Keratinocyte (primary cell): ENCODE measurements around the gene PCDH9. TPM values are rescaled to one million over a fixed set of nuclear protein-coding genes. Genes with fewer than 3 reads are reported as not detected.

Experiments used
- DNase-seq: peaks from one replicate; pipeline ENCODE4 v3.0.0-alpha.2; 2011; ENCODE audit warnings: low read depth, missing footprints, low spot score
- FAIRE-seq: peaks from 2 replicates; lab custom pipeline; 2011; peaks lifted over from hg19 to GRCh38; lab: Jason Lieb, UNC
- H2AFZ ChIP-seq: 2 replicates; pipeline ENCODE4 v1.6.0; 2012; ENCODE audit warnings: low read length, control low read depth, inconsistent platforms; ENCODE audit not compliant: control insufficient read depth
- H3K27ac ChIP-seq: 2 replicates; pipeline ENCODE4 v1.5.1; 2011; ENCODE audit warnings: low read length; ENCODE audit not compliant: control insufficient read depth, insufficient read depth
- H3K27me3 ChIP-seq: 3 replicates; pipeline ENCODE4 v1.6.0; 2011; ENCODE audit warnings: low read length; ENCODE audit not compliant: control insufficient read depth, insufficient read depth; ENCODE audit errors: extremely low read depth
- H3K36me3 ChIP-seq, 2 experiments: 2 replicates in 1 of 2; 3 replicates in 1 of 2; pipeline ENCODE4 v1.5.1; 2011; ENCODE audit warnings: low read length in 2 of 2, mild to moderate bottlenecking in 1 of 2; ENCODE audit not compliant: control insufficient read depth in 2 of 2, insufficient read depth in 2 of 2; ENCODE audit errors: extremely low read depth in 1 of 2
- H3K4me1 ChIP-seq: 3 replicates; pipeline ENCODE4 v1.5.1; 2011; ENCODE audit warnings: low read length; ENCODE audit not compliant: control insufficient read depth, insufficient read depth; ENCODE audit errors: extremely low read depth
- H3K4me2 ChIP-seq: 3 replicates; pipeline ENCODE4 v1.6.0; 2011; ENCODE audit warnings: low read depth, low read length; ENCODE audit not compliant: control insufficient read depth, insufficient read depth; ENCODE audit errors: extremely low read depth
- H3K4me3 ChIP-seq, 3 experiments: fragments of 200-600 bp in 1 of 3; sonication (generic) in 1 of 3; 2 replicates in 2 of 3; 3 replicates in 1 of 3; pipeline ENCODE4 v1.5.1; 2011 to 2016; ENCODE audit warnings: low read length in 3 of 3, mild to moderate bottlenecking in 3 of 3, control low read depth in 2 of 3, inconsistent platforms in 1 of 3, low read depth in 1 of 3, mixed read lengths in 1 of 3, mixed run types in 1 of 3, moderate library complexity in 1 of 3; ENCODE audit not compliant: control insufficient read depth in 2 of 3, insufficient read depth in 2 of 3; ENCODE audit errors: extremely low read depth in 1 of 3
- H3K79me2 ChIP-seq: 2 replicates; pipeline ENCODE4 v1.6.0; 2012; ENCODE audit warnings: low read length; ENCODE audit not compliant: control insufficient read depth, insufficient read depth
- H3K9ac ChIP-seq: 3 replicates; pipeline ENCODE4 v1.6.0; 2011; ENCODE audit warnings: low read length; ENCODE audit not compliant: control insufficient read depth, insufficient read depth; ENCODE audit errors: extremely low read depth
- H3K9me1 ChIP-seq: 3 replicates; pipeline ENCODE4 v1.6.0; 2011; ENCODE audit warnings: low read length; ENCODE audit not compliant: control insufficient read depth, insufficient read depth; ENCODE audit errors: extremely low read depth
- H3K9me3 ChIP-seq: 2 replicates; pipeline ENCODE4 v1.5.1; 2012; ENCODE audit warnings: low read depth, low read length; ENCODE audit not compliant: control insufficient read depth
- H4K20me1 ChIP-seq: 3 replicates; pipeline ENCODE4 v1.6.0; 2011; ENCODE audit warnings: low read length; ENCODE audit not compliant: control insufficient read depth, insufficient read depth; ENCODE audit errors: extremely low read depth
- CTCF ChIP-seq, 3 experiments: IDR thresholded peaks in 1 of 3; conservative IDR thresholded peaks in 1 of 3; optimal IDR thresholded peaks in 1 of 3; 2 replicates in 2 of 3; 3 replicates in 1 of 3; pipeline versions ENCODE3 to v1.5.1; 2011; ENCODE audit warnings: low read length in 3 of 3, mild to moderate bottlenecking in 3 of 3, moderate library complexity in 2 of 3, control low read depth in 1 of 3, inconsistent platforms in 1 of 3; ENCODE audit not compliant: insufficient read depth in 2 of 3; ENCODE audit errors: extremely low read depth in 1 of 3
- EZH2 ChIP-seq: IDR thresholded peaks from one replicate; pipeline ENCODE4 v1.6.1; 2012; ENCODE audit warnings: inconsistent platforms, mild to moderate bottlenecking, low read length, moderate library complexity
- dilution Hi-C: fragments of 300-500 bp; cut with MboI; formaldehyde crosslinking; loops from one replicate; pipeline ENCODE4 v1.7.0; 2020; ENCODE audit warnings: low sequenced_read_pairs; ENCODE audit not compliant: extremely low pct_ligation_motif_present
- polyA plus RNA-seq, 5 experiments: library from polyadenylated mRNA; depleted of rRNA in 3 of 5; stranded (reverse) in 3 of 5; stranded (forward) in 1 of 5; unstranded in 1 of 5; fragments of >200 nt; gene quantifications; 1 replicate in 1 of 5; 2 replicates in 3 of 5; 3 replicates in 1 of 5; pipeline versions ENCODE4 v1.2.1 to v1.2.3, GENCODE V29; 2011 to 2012; ENCODE audit warnings: missing spikeins in 2 of 5, low read depth in 1 of 5, low replicate concordance in 1 of 5

PCDH9 gene
- polyA plus RNA-seq, 1 donor (not counting 4 experiments of a cell fraction or from before 2014, with no cell fraction given): 0.21 TPM

- TF ChIP-seq EZH2 (no peak), CTCF (optimal IDR thresholded peaks at IDR 0.05 in 1 of 3, IDR thresholded peaks at IDR 0.05 in 1 of 3, conservative IDR thresholded peaks at IDR 0.05 in 1 of 3; ENCODE audit: extremely low read depth in 1 of 3, insufficient read depth in 2 of 3, low read length in 3 of 3) (peak in 2 of 3 experiments; percentile 4 to 16)
- Histone ChIP-seq H3K9me1 (no peaks in the 10 kb centered on the region), H2AFZ (peak overlapping the region; percentile 72), H4K20me1 (no peaks in the 10 kb centered on the region), H3K9me3 (no peaks in the 10 kb centered on the region), H3K4me3 (no peak overlapping the region), H3K79me2 (no peaks in the 10 kb centered on the region), H3K4me2 (peak overlapping the region; percentile 31), H3K27ac (peak overlapping the region; percentile 62), H3K9ac (no peak overlapping the region), H3K27me3 (no peaks in the 10 kb centered on the region), H3K36me3 (no peaks in the 10 kb centered on the region), H3K4me1 (peaks cover 14% of the 10 kb centered on the region)
- dilution Hi-C loops: no loop called here
- FAIRE-seq (peak; percentile 84), DNase-seq (peak; percentile 45)
Measured at GRCh38 chr13:66926851-66927524, 303.1 kb downstream of the PCDH9 start.

DNA sequence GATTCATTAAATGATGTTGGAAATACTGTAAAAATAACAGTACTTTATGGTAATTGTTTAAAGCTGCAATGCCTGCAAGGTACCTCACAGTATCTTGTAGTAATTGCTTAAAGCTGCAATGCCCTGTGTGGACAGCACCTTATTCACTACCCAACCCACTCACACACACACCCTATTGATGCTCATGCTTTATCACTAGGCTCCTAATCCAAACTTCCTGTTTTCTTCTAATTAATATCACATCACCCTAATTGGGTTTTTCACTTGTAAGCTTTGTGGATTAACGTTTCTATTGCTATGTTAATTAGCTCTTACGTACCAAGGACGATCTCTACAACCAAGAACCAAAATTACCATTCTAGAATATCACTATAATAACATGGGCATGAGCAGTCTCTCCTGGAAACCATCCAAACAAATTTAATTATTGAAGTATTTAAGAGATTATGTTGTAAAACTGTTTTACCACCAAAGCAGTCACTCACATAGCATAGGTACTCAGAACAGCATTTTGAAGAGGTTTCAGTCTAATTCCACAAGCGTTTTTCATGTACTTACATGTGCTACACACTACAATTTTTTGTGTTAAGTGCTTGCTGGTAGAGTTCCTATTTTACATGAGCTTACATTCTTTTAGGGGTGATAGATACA is 303.8 kb downstream of the PCDH9 start:
- Histone ChIP-seq H3K27ac (no peak overlapping the region), H3K9me3 (no peaks in the 10 kb centered on the region), H4K20me1 (no peaks in the 10 kb centered on the region), H3K9me1 (no peaks in the 10 kb centered on the region), H3K9ac (no peak overlapping the region), H3K4me2 (peak overlapping the region; percentile 31), H3K27me3 (no peaks in the 10 kb centered on the region), H3K4me1 (peaks cover 14% of the 10 kb centered on the region), H3K79me2 (no peaks in the 10 kb centered on the region), H3K4me3 (no peak overlapping the region), H3K36me3 (no peaks in the 10 kb centered on the region), H2AFZ (peak overlapping the region; percentile 72)
- DNase-seq (no peak), FAIRE-seq (peak; percentile 23)
- TF ChIP-seq CTCF (optimal IDR thresholded peaks at IDR 0.05 in 1 of 3, IDR thresholded peaks at IDR 0.05 in 1 of 3, conservative IDR thresholded peaks at IDR 0.05 in 1 of 3; ENCODE audit: extremely low read depth in 1 of 3, insufficient read depth in 2 of 3, low read length in 3 of 3): no peak
- no peak for TF ChIP-seq EZH2
- dilution Hi-C loops: no loop called here
